HepG2 (cell line): Measurements from ENCODE around the gene DCST2. TPM values are rescaled to one million over a fixed set of nuclear protein-coding genes. Genes with fewer than 3 reads are reported as not detected.
A peak's percentile ranks its signal among the peaks of the same experiment; 100 is the strongest.

Source experiments
- ARHGAP35 ChIP-seq: sonication (generic); formaldehyde crosslinking; IDR thresholded peaks from 2 replicates; pipeline ENCODE4 v1.9.0; 2022; ENCODE audit warnings: mild to moderate bottlenecking, inconsistent platforms, moderate library complexity, missing genetic modification reagents, borderline replicate concordance
- CHD2 ChIP-seq: IDR thresholded peaks from 2 replicates; pipeline ENCODE4 v1.6.1; 2011; ENCODE audit warnings: low read depth, low read length, improper control_type of control experiment
- CREBL2 ChIP-seq: sonication (generic); formaldehyde crosslinking; IDR thresholded peaks from 2 replicates; pipeline ENCODE4 v1.8.1; 2023; ENCODE audit warnings: missing genetic modification reagents, mild to moderate bottlenecking, borderline replicate concordance
- ETV5 ChIP-seq: IDR thresholded peaks from 2 replicates; pipeline ENCODE4 v1.6.1; 2018; ENCODE audit warnings: missing biosample characterization, missing genetic modification reagents, inconsistent platforms, borderline replicate concordance
- FOXO4 ChIP-seq: sonication (generic); formaldehyde crosslinking; conservative IDR thresholded peaks from 2 replicates; pipeline ENCODE4 v1.8.1; 2023; ENCODE audit warnings: missing genetic modification reagents
- GLI4 ChIP-seq: sonication (generic); formaldehyde crosslinking; IDR thresholded peaks from 2 replicates; pipeline ENCODE4 v1.5.1; 2020; ENCODE audit warnings: missing genetic modification reagents, mild to moderate bottlenecking, moderate library complexity, borderline replicate concordance
- IRF2 ChIP-seq: IDR thresholded peaks from 2 replicates; pipeline ENCODE4 v1.6.1; 2018; ENCODE audit warnings: missing genetic modification reagents, missing compliant biosample characterization
- JARID2 ChIP-seq: sonication (generic); formaldehyde crosslinking; IDR thresholded peaks from 2 replicates; pipeline ENCODE4 v1.8.1; 2023; ENCODE audit warnings: missing genetic modification reagents, inconsistent platforms; ENCODE audit not compliant: insufficient replicate concordance
- KLF16 ChIP-seq, 2 experiments: sonication (generic) in 1 of 2; formaldehyde crosslinking in 1 of 2; IDR thresholded peaks; 2 replicates each; pipeline versions ENCODE4 v1.6.1 to v1.8.0; 2016 to 2023; ENCODE audit warnings: missing genetic modification reagents in 2 of 2, missing compliant biosample characterization in 1 of 2
- MTA3 ChIP-seq: sonication (generic); formaldehyde crosslinking; IDR thresholded peaks from 2 replicates; pipeline ENCODE4 v1.4.0; 2020; ENCODE audit warnings: missing genetic modification reagents
- MTF2 ChIP-seq: sonication (generic); formaldehyde crosslinking; IDR thresholded peaks from 2 replicates; pipeline ENCODE4 v1.5.0; 2020; ENCODE audit warnings: missing genetic modification reagents, borderline replicate concordance
- MYC ChIP-seq: sonication (generic); formaldehyde crosslinking; IDR thresholded peaks from 2 replicates; pipeline ENCODE4 v1.9.0; 2021; ENCODE audit warnings: missing genetic modification reagents, borderline replicate concordance
- NPAS2 ChIP-seq: sonication (generic); formaldehyde crosslinking; IDR thresholded peaks from 2 replicates; pipeline ENCODE4 v1.8.0; 2022; ENCODE audit warnings: mild to moderate bottlenecking, missing genetic modification reagents, borderline replicate concordance
- PAWR ChIP-seq: sonication (generic); formaldehyde crosslinking; IDR thresholded peaks from 2 replicates; pipeline ENCODE4 v1.4.0; 2020; ENCODE audit warnings: missing genetic modification reagents, mild to moderate bottlenecking, borderline replicate concordance
- SIN3A ChIP-seq: IDR thresholded peaks from 2 replicates; pipeline ENCODE4 v1.6.1; 2011; ENCODE audit warnings: low read depth, mild to moderate bottlenecking, control low read depth, low read length, borderline replicate concordance
- TSC22D2 ChIP-seq: sonication (generic); formaldehyde crosslinking; IDR thresholded peaks from 2 replicates; pipeline ENCODE4 v1.5.1; 2020; ENCODE audit warnings: missing genetic modification reagents, mild to moderate bottlenecking, borderline replicate concordance
- UBTF ChIP-seq: sonication (generic); formaldehyde crosslinking; IDR thresholded peaks from 2 replicates; pipeline ENCODE4 v1.4.0; 2020; ENCODE audit warnings: mild to moderate bottlenecking, missing genetic modification reagents
- YEATS4 ChIP-seq: sonication (generic); formaldehyde crosslinking; IDR thresholded peaks from 2 replicates; pipeline ENCODE4 v1.4.0; 2020; ENCODE audit warnings: missing genetic modification reagents, borderline replicate concordance
- ZBTB49 ChIP-seq: sonication (generic); formaldehyde crosslinking; IDR thresholded peaks from 2 replicates; pipeline ENCODE4 v1.4.0; 2020; ENCODE audit warnings: missing genetic modification reagents, borderline replicate concordance
- ZNF20 ChIP-seq: sonication (generic); formaldehyde crosslinking; IDR thresholded peaks from 2 replicates; pipeline ENCODE4 v1.4.0; 2020; ENCODE audit warnings: mild to moderate bottlenecking, moderate library complexity, missing genetic modification reagents
- ZNF547 ChIP-seq: sonication (generic); formaldehyde crosslinking; IDR thresholded peaks from 2 replicates; pipeline ENCODE4 v1.5.1; 2020; ENCODE audit warnings: mild to moderate bottlenecking, missing genetic modification reagents
- ZNF572 ChIP-seq: sonication (generic); formaldehyde crosslinking; IDR thresholded peaks from 2 replicates; pipeline ENCODE4 v1.5.1; 2020; ENCODE audit warnings: mild to moderate bottlenecking, missing genetic modification reagents
- polyA plus RNA-seq, 8 experiments: library from polyadenylated mRNA; depleted of rRNA in 3 of 8; stranded (reverse) in 7 of 8; unstranded in 1 of 8; fragments of >200 nt; fragmentation: Illumina TruSeq in 4 of 8; extraction: Trizol in 4 of 8; gene quantifications; 2 replicates each; pipeline versions ENCODE4 v1.2.1 to v1.2.3, GENCODE V29; 2011 to 2016; ENCODE audit warnings: low read depth in 4 of 8, missing spikeins in 1 of 8, mixed read lengths in 1 of 8; ENCODE audit not compliant: insufficient read depth in 1 of 8
- total RNA-seq, 5 experiments: library from RNA; depleted of rRNA; stranded (reverse); fragments of >200 nt; fragmentation: Illumina TruSeq; extraction: Trizol; gene quantifications; 2 replicates each; pipeline ENCODE4 v1.2.3, GENCODE V29; 2016; ENCODE audit warnings: low read depth in 1 of 5

DCST2 gene
- total and polyA plus RNA-seq, 2 of the 13 experiments (the other 11 are each of a cell fraction or from before 2014, with no cell fraction given), result 0.74 TPM; not detected in 1

- no peak for TF ChIP-seq ZBTB49 (CRISPR knock-in tag)
- TF ChIP-seq KLF16 (CRISPR knock-in tag; IDR thresholded peaks at IDR 0.05), result 0 out of 4 replicates have a peak, but pooled peaks of 1 of the 2 experiments have one; percentile 64
- TF ChIP-seq MTF2 (CRISPR knock-in tag), result no peak
- no peak for TF ChIP-seq MTA3
- TF ChIP-seq YEATS4 (CRISPR knock-in tag), result no peak
- TF ChIP-seq ETV5 (CRISPR knock-in tag), result peak; percentile 37; the same call in 1 of the 2 replicates
- 0 out of 2 replicates have a peak, but pooled peaks have one; percentile 12 for TF ChIP-seq UBTF
- TF ChIP-seq PAWR (CRISPR knock-in tag), result no peak
- TF ChIP-seq IRF2, result peak; percentile 58; the same call in 1 of the 2 replicates
- TF ChIP-seq GLI4 (CRISPR knock-in tag), result no peak
- no peak for TF ChIP-seq CREBL2 (CRISPR knock-in tag)
- no peak for TF ChIP-seq JARID2 (CRISPR knock-in tag)
- no peak for TF ChIP-seq SIN3A
- 0 out of 2 replicates have a peak, but pooled peaks have one; percentile 27 for TF ChIP-seq ZNF547 (CRISPR knock-in tag)
- TF ChIP-seq MYC, result no peak
- TF ChIP-seq FOXO4 (CRISPR knock-in tag), result no peak
- no peak for TF ChIP-seq TSC22D2 (CRISPR knock-in tag)
- no peak for TF ChIP-seq NPAS2 (CRISPR knock-in tag)
- no peak for TF ChIP-seq ARHGAP35 (CRISPR knock-in tag)
- no peak for TF ChIP-seq CHD2
- no peak for TF ChIP-seq ZNF20
- no peak for TF ChIP-seq ZNF572
These were observed 11.5 kb upstream of the DCST2 start (continued) for GRCh38 chr1:155044812-155045657.
